HepG2 (cell line): ENCODE data around the gene IRX3. TPM values are rescaled to one million over a fixed set of nuclear protein-coding genes. Genes with fewer than 3 reads are reported as not detected.
A peak's percentile ranks its signal among the peaks of the same experiment; 100 is the strongest.

Experiments used
- CBX2 ChIP-seq, 2 experiments: fragments of 200-600 bp in 1 of 2; sonication (generic); formaldehyde crosslinking in 1 of 2; IDR thresholded peaks; 2 replicates each; pipeline versions ENCODE4 v1.7.0 to v1.8.1; 2018 to 2022; ENCODE audit warnings: low read depth in 2 of 2, low read length in 1 of 2, mild to moderate bottlenecking in 1 of 2, missing genetic modification reagents in 1 of 2
- HMGXB3 ChIP-seq: sonication (generic); formaldehyde crosslinking; IDR thresholded peaks from 2 replicates; pipeline ENCODE4 v1.4.0; 2020; ENCODE audit warnings: missing genetic modification reagents, borderline replicate concordance
- IRF2 ChIP-seq: IDR thresholded peaks from 2 replicates; pipeline ENCODE4 v1.6.1; 2018; ENCODE audit warnings: missing genetic modification reagents, missing compliant biosample characterization
- NFAT5 ChIP-seq: sonication (generic); formaldehyde crosslinking; IDR thresholded peaks from 2 replicates; pipeline ENCODE4 v1.4.0; 2020; ENCODE audit warnings: missing genetic modification reagents
- SATB2 ChIP-seq: sonication (generic); formaldehyde crosslinking; IDR thresholded peaks from 2 replicates; pipeline ENCODE4 v1.5.0; 2020; ENCODE audit warnings: missing genetic modification reagents
- SKIL ChIP-seq: sonication (generic); formaldehyde crosslinking; IDR thresholded peaks from 2 replicates; pipeline ENCODE4 v1.8.0; 2022; ENCODE audit warnings: missing genetic modification reagents, mild to moderate bottlenecking, moderate library complexity, borderline replicate concordance
- ZBTB42 ChIP-seq: sonication (generic); formaldehyde crosslinking; IDR thresholded peaks from 2 replicates; pipeline ENCODE4 v1.5.0; 2020; ENCODE audit warnings: mild to moderate bottlenecking, missing genetic modification reagents
- ZBTB49 ChIP-seq: sonication (generic); formaldehyde crosslinking; IDR thresholded peaks from 2 replicates; pipeline ENCODE4 v1.4.0; 2020; ENCODE audit warnings: missing genetic modification reagents, borderline replicate concordance
- ZIK1 ChIP-seq: sonication (generic); formaldehyde crosslinking; IDR thresholded peaks from 2 replicates; pipeline ENCODE4 v1.5.0; 2020; ENCODE audit warnings: mild to moderate bottlenecking, low read depth, missing genetic modification reagents, borderline replicate concordance
- ZNF766 ChIP-seq: sonication (generic); formaldehyde crosslinking; IDR thresholded peaks from 2 replicates; pipeline ENCODE4 v1.5.0; 2020; ENCODE audit warnings: missing genetic modification reagents, borderline replicate concordance
- polyA plus RNA-seq, 8 experiments: library from polyadenylated mRNA; depleted of rRNA in 3 of 8; stranded (reverse) in 7 of 8; unstranded in 1 of 8; fragments of >200 nt; fragmentation: Illumina TruSeq in 4 of 8; extraction: Trizol in 4 of 8; gene quantifications; 2 replicates each; pipeline versions ENCODE4 v1.2.1 to v1.2.3, GENCODE V29; 2011 to 2016; ENCODE audit warnings: low read depth in 4 of 8, missing spikeins in 1 of 8, mixed read lengths in 1 of 8; ENCODE audit not compliant: insufficient read depth in 1 of 8
- total RNA-seq, 5 experiments: library from RNA; depleted of rRNA; stranded (reverse); fragments of >200 nt; fragmentation: Illumina TruSeq; extraction: Trizol; gene quantifications; 2 replicates each; pipeline ENCODE4 v1.2.3, GENCODE V29; 2016; ENCODE audit warnings: low read depth in 1 of 5

IRX3 gene
- total and polyA plus RNA-seq, 2 of the 13 experiments (the other 11 are each of a cell fraction or from before 2014, with no cell fraction given): 9.2 to 16.4 TPM

- no peak for TF ChIP-seq HMGXB3
- TF ChIP-seq CBX2 (IDR thresholded peaks at IDR 0.05; ENCODE audit: low read depth, low read length): no peak
- no peak for TF ChIP-seq CBX2 (CRISPR knock-in tag; IDR thresholded peaks at IDR 0.05; ENCODE audit: low read depth)
- no peak for TF ChIP-seq ZIK1 (CRISPR knock-in tag)
- no peak for TF ChIP-seq NFAT5
- no peak for TF ChIP-seq ZBTB49
- TF ChIP-seq SATB2 (CRISPR knock-in tag): no peak
- TF ChIP-seq IRF2 (CRISPR knock-in tag): 0 out of 2 replicates have a peak, but pooled peaks have one; percentile 26
- no peak for TF ChIP-seq ZBTB42 (CRISPR knock-in tag)
- no peak for TF ChIP-seq ZNF766
- no peak for TF ChIP-seq SKIL
Measured at GRCh38 chr16:54268340-54268739, 18.2 kb downstream of the IRX3 start (continued).
